ENCODE results near the gene DOC2B.

- TF ChIP-seq CTCF (IDR thresholded peaks at IDR 0.05) (no peak), POLR2A (IDR thresholded peaks at IDR 0.05) (no peak)
Measured at GRCh38 chr17:218432-219110, 37.1 kb upstream of the DOC2B start.
